Peyer's patch (tissue), 4 donors: Measurements from ENCODE around the gene FGF13.

Source experiments
- CTCF ChIP-seq, 6 experiments: fragments of 450-650 bp in 4 of 6; fragments of 200-600 bp in 2 of 6; sonication (generic) in 1 of 6; IDR thresholded peaks; one replicate each; pipeline ENCODE4 v1.5.1; 2017 to 2019; ENCODE audit warnings: antibody characterized with exemption in 6 of 6, mild to moderate bottlenecking in 3 of 6, moderate library complexity in 1 of 6
- POLR2A ChIP-seq, 2 donors: fragments of 450-650 bp; IDR thresholded peaks; one replicate each; pipeline ENCODE4 v1.5.1; 2017; ENCODE audit warnings: antibody characterized with exemption in 2 of 2, mild to moderate bottlenecking in 2 of 2, moderate library complexity in 2 of 2

- no peak for TF ChIP-seq POLR2A (IDR thresholded peaks at IDR 0.05)
- TF ChIP-seq CTCF (IDR thresholded peaks at IDR 0.05), result no peak
Observed at GRCh38 chrX:138669693-138670092, 41.8 kb downstream of the FGF13 start.
